NB4 (cell line): ENCODE data around the gene ALDOB.

ENCODE experiments used
- MYC ChIP-seq: IDR thresholded peaks from 2 replicates; pipeline ENCODE4 v1.6.1; 2011; ENCODE audit warnings: low read depth, low read length
- POLR2A ChIP-seq: IDR thresholded peaks from 2 replicates; pipeline ENCODE4 v1.6.1; 2011; ENCODE audit warnings: mild to moderate bottlenecking; ENCODE audit not compliant: insufficient read length; ENCODE audit errors: extremely low read depth
- TF ChIP-seq, protein P1 (sequence below): IDR thresholded peaks from one replicate; pipeline ENCODE4 v1.5.1; 2012; ENCODE audit warnings: low read depth, low read length

DNA sequence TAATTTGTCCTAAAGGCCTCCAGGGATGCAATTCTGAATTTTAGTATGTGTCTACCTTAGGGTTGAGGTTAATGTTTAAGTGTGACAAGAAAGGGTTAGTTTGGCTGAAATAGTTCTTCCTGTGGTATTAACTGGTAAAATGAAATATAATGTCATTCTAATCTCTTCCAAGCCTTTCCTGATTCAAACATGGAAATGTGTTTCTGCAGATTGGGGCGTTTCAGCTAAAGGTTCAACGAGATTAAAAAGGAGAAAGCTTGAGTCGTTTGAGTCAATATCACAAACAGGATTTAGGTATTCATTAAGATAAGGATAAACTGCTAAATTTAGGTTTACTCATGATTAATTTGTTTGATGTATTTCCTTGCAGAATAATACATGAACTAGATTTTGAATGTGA, 34.4 kb upstream of the ALDOB start:
- TF ChIP-seq, protein P1, sequence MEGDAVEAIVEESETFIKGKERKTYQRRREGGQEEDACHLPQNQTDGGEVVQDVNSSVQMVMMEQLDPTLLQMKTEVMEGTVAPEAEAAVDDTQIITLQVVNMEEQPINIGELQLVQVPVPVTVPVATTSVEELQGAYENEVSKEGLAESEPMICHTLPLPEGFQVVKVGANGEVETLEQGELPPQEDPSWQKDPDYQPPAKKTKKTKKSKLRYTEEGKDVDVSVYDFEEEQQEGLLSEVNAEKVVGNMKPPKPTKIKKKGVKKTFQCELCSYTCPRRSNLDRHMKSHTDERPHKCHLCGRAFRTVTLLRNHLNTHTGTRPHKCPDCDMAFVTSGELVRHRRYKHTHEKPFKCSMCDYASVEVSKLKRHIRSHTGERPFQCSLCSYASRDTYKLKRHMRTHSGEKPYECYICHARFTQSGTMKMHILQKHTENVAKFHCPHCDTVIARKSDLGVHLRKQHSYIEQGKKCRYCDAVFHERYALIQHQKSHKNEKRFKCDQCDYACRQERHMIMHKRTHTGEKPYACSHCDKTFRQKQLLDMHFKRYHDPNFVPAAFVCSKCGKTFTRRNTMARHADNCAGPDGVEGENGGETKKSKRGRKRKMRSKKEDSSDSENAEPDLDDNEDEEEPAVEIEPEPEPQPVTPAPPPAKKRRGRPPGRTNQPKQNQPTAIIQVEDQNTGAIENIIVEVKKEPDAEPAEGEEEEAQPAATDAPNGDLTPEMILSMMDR = no peak
- TF ChIP-seq POLR2A (no peak), MYC (no peak)
